ENCODE data around the gene STX2. TPM values are rescaled to one million over a fixed set of nuclear protein-coding genes. Genes with fewer than 3 reads are reported as not detected.

Gene STX2
- polyA plus RNA-seq, 1 donor (not counting 4 experiments of a cell fraction or from before 2014, with no cell fraction given): 24.1 TPM

DNA sequence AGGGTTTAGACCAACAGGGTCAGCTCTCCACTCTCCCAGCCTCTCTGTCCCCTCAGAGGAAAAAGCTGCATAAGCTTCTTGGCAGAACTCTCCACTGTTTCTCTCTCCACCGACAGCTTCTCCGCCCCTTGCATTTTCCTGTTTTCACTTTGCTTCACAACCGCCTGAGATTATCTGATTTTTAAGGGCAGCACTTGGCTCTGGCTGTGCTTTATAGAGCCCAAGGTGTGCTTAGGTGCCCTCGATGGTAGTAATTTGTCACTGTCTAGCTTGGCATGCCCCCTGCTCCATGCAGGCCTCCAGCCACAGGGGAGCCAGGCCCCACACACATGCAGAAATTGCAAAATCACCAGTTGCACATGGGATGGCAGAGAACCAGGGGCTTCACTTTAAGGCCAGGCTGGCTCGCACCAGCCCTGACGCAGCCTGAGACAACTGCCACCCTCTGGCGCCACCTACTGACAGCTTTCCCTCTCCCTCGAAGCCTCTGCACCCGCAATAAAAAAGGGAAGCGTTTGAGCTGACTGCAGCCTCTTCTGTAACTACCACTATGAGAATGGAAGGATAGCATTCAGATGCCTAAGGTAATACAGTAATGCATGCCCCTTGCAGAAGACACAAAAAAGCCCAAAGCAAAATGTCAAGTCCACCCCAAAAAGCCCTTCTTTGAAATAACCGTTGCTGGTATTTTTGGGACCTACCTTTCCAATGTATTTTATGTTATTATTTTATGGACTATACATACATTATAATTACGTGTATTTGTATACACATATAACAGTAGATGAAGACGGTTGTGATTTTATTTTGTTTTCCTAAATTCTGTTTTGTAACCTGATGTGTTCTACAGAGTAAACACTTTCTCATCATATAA is 90.9 kb downstream of the STX2 start:
- Histone ChIP-seq H3K9me3 (ENCODE audit: control insufficient read depth, low read depth, low read length) (no peaks in the 10 kb centered on the region), H3K79me2 (ENCODE audit: control insufficient read depth, insufficient read depth, low read length) (no peaks in the 10 kb centered on the region), H3K9me1 (ENCODE audit: control insufficient read depth, extremely low read depth, insufficient read depth, low read length) (no peaks in the 10 kb centered on the region), H3K4me1 (ENCODE audit: control insufficient read depth, extremely low read depth, insufficient read depth, low read length) (peaks cover 2% of the 10 kb centered on the region), H3K4me3 (ENCODE audit: control insufficient read depth in 2 of 3, extremely low read depth in 1 of 3, insufficient read depth in 2 of 3, low read depth in 1 of 3, low read length in 3 of 3) (no peak overlapping the region), H2AFZ (ENCODE audit: control insufficient read depth, low read length) (no peak overlapping the region), H3K4me2 (ENCODE audit: control insufficient read depth, extremely low read depth, insufficient read depth, low read depth, low read length) (no peak overlapping the region), H3K27me3 (ENCODE audit: control insufficient read depth, extremely low read depth, insufficient read depth, low read length) (no peaks in the 10 kb centered on the region), H3K9ac (ENCODE audit: control insufficient read depth, extremely low read depth, insufficient read depth, low read length) (no peak overlapping the region), H4K20me1 (ENCODE audit: control insufficient read depth, extremely low read depth, insufficient read depth, low read length) (no peaks in the 10 kb centered on the region), H3K27ac (ENCODE audit: control insufficient read depth, insufficient read depth, low read length) (no peak overlapping the region), H3K36me3 (ENCODE audit: control insufficient read depth in 2 of 2, extremely low read depth in 1 of 2, insufficient read depth in 2 of 2, low read length in 2 of 2) (no peaks in the 10 kb centered on the region)
- peak; percentile 32 for FAIRE-seq
- dilution Hi-C loops (cut with MboI; ENCODE audit: extremely low pct_ligation_motif_present, low sequenced_read_pairs): loop anchor here (25.0 kb wide), 1 partner anchor 361 kb away; no protein-coding TSS in a partner anchor
- no peak for DNase-seq (ENCODE audit: low read depth, low spot score)
- TF ChIP-seq, protein P1, sequence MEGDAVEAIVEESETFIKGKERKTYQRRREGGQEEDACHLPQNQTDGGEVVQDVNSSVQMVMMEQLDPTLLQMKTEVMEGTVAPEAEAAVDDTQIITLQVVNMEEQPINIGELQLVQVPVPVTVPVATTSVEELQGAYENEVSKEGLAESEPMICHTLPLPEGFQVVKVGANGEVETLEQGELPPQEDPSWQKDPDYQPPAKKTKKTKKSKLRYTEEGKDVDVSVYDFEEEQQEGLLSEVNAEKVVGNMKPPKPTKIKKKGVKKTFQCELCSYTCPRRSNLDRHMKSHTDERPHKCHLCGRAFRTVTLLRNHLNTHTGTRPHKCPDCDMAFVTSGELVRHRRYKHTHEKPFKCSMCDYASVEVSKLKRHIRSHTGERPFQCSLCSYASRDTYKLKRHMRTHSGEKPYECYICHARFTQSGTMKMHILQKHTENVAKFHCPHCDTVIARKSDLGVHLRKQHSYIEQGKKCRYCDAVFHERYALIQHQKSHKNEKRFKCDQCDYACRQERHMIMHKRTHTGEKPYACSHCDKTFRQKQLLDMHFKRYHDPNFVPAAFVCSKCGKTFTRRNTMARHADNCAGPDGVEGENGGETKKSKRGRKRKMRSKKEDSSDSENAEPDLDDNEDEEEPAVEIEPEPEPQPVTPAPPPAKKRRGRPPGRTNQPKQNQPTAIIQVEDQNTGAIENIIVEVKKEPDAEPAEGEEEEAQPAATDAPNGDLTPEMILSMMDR (optimal IDR thresholded peaks at IDR 0.05 in 1 of 3, IDR thresholded peaks at IDR 0.05 in 1 of 3, conservative IDR thresholded peaks at IDR 0.05 in 1 of 3; ENCODE audit: extremely low read depth in 1 of 3, insufficient read depth in 2 of 3, low read length in 3 of 3): peak; percentile 81 to 94 (median 93)
- no peak for TF ChIP-seq EZH2 (IDR thresholded peaks at IDR 0.05; ENCODE audit: low read length)

DNA sequence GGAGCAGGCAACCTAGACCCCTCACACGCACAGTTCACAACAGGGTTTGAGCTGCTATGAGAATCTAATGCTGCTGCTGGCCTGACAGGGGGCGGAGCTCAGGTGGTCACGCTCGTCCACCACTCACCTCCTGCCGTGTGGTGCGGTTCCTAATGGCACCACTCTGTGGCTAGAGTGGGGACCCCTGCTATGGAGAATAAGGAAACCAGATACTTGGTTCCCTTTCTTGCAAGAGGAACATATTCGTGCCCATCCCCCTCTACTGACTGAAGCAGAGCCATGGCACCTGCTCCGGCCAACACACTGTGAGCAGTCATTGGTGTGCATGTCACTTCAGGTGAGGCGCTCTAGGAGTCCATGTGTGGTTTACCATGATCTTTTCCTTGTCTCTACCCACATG is 92.5 kb downstream of the STX2 start:
- H3K9me3 ChIP-seq (ENCODE audit: control insufficient read depth, low read depth, low read length): no peaks in the 10 kb centered on the region
- no peak for DNase-seq (ENCODE audit: low read depth, low spot score)
- no peaks in the 10 kb centered on the region for H3K27me3 ChIP-seq (ENCODE audit: control insufficient read depth, extremely low read depth, insufficient read depth, low read length)
- H3K9me1 ChIP-seq (ENCODE audit: control insufficient read depth, extremely low read depth, insufficient read depth, low read length): no peaks in the 10 kb centered on the region
- no peak overlapping the region for H3K4me3 ChIP-seq (ENCODE audit: control insufficient read depth in 2 of 3, extremely low read depth in 1 of 3, insufficient read depth in 2 of 3, low read depth in 1 of 3, low read length in 3 of 3)
- H3K4me2 ChIP-seq (ENCODE audit: control insufficient read depth, extremely low read depth, insufficient read depth, low read depth, low read length): no peak overlapping the region
- H2AFZ ChIP-seq (ENCODE audit: control insufficient read depth, low read length): no peak overlapping the region
- H3K36me3 ChIP-seq (ENCODE audit: control insufficient read depth in 2 of 2, extremely low read depth in 1 of 2, insufficient read depth in 2 of 2, low read length in 2 of 2): no peaks in the 10 kb centered on the region
- H3K79me2 ChIP-seq (ENCODE audit: control insufficient read depth, insufficient read depth, low read length): no peaks in the 10 kb centered on the region
- no peak overlapping the region for H3K27ac ChIP-seq (ENCODE audit: control insufficient read depth, insufficient read depth, low read length)
- dilution Hi-C loops (cut with MboI; ENCODE audit: extremely low pct_ligation_motif_present, low sequenced_read_pairs): loop anchor here (25.0 kb wide), 1 partner anchor 359 kb away; no protein-coding TSS in a partner anchor
- no peak overlapping the region for H3K9ac ChIP-seq (ENCODE audit: control insufficient read depth, extremely low read depth, insufficient read depth, low read length)
- peaks cover 2% of the 10 kb centered on the region for H3K4me1 ChIP-seq (ENCODE audit: control insufficient read depth, extremely low read depth, insufficient read depth, low read length)
- H4K20me1 ChIP-seq (ENCODE audit: control insufficient read depth, extremely low read depth, insufficient read depth, low read length): no peaks in the 10 kb centered on the region
- no peak for FAIRE-seq
- TF ChIP-seq, protein P1 (optimal IDR thresholded peaks at IDR 0.05 in 1 of 3, IDR thresholded peaks at IDR 0.05 in 1 of 3, conservative IDR thresholded peaks at IDR 0.05 in 1 of 3; ENCODE audit: extremely low read depth in 1 of 3, insufficient read depth in 2 of 3, low read length in 3 of 3): no peak
- no peak for TF ChIP-seq EZH2 (IDR thresholded peaks at IDR 0.05; ENCODE audit: low read length)
